Measurements from ENCODE around the gene ANKH. TPM values are rescaled to one million over a fixed set of nuclear protein-coding genes. Genes with fewer than 3 reads are reported as not detected.

The ANKH gene
- total and polyA plus RNA-seq, 4 donors: 9.3 to 57.1 (median 37.4) TPM

DNA sequence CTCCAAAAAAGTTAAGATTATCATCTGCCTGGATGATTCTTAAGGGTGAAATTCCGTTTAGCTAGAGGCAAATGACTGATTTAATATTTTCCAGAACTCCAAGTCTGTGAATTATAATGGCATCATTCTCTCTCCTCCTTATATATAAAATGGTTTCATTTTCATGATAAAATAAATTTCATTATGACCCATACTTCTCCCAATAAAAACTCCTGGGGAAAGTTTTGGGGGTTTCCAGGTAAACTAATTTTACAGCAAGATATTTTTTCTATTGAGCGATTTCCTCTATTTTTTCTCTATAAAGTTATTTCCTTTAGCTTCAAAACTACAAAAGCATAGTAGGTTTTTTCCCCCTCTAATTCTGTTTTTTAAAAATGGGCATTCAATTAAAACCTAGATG is 214.7 kb downstream of the ANKH start:
- Histone ChIP-seq H3K4me1 (ENCODE audit: control insufficient read depth in 4 of 4, insufficient read depth in 4 of 4, low read length in 3 of 4) (peaks cover 0 to 10% (median 2%) of the 10 kb centered on the region in 4 donors), H3K9ac (ENCODE audit: low read depth in 1 of 2, low read length in 2 of 2) (no peak overlapping the region), H3K9me3 (ENCODE audit: control insufficient read depth in 4 of 4, low read length in 3 of 4) (no peaks in the 10 kb centered on the region), H3K4me3 (ENCODE audit: low read depth in 1 of 3, low read length in 3 of 3) (no peak overlapping the region), H3K27me3 (ENCODE audit: control insufficient read depth in 4 of 4, insufficient read depth in 4 of 4, low read length in 3 of 4) (peaks cover 0 to 3% (median 0%) of the 10 kb centered on the region in 4 donors), H3K36me3 (ENCODE audit: control insufficient read depth in 4 of 4, insufficient read depth in 3 of 4, low read depth in 1 of 4, low read length in 3 of 4) (no peaks in the 10 kb centered on the region), H3K27ac (ENCODE audit: low read depth in 1 of 2, low read length in 2 of 2) (no peak overlapping the region)
- TF ChIP-seq TAF1 (conservative IDR thresholded peaks at IDR 0.05) (no peak), RXRA (IDR thresholded peaks at IDR 0.05) (no peak), HNF4A (conservative IDR thresholded peaks at IDR 0.05) (no peak), JUND (IDR thresholded peaks at IDR 0.05) (no peak), EGR1 (IDR thresholded peaks at IDR 0.05; ENCODE audit: low read depth in 2 of 2) (no peak), NR2F2 (IDR thresholded peaks at IDR 0.05) (no peak), FOXA2 (IDR thresholded peaks at IDR 0.05) (no peak)
- TF ChIP-seq, protein P1, sequence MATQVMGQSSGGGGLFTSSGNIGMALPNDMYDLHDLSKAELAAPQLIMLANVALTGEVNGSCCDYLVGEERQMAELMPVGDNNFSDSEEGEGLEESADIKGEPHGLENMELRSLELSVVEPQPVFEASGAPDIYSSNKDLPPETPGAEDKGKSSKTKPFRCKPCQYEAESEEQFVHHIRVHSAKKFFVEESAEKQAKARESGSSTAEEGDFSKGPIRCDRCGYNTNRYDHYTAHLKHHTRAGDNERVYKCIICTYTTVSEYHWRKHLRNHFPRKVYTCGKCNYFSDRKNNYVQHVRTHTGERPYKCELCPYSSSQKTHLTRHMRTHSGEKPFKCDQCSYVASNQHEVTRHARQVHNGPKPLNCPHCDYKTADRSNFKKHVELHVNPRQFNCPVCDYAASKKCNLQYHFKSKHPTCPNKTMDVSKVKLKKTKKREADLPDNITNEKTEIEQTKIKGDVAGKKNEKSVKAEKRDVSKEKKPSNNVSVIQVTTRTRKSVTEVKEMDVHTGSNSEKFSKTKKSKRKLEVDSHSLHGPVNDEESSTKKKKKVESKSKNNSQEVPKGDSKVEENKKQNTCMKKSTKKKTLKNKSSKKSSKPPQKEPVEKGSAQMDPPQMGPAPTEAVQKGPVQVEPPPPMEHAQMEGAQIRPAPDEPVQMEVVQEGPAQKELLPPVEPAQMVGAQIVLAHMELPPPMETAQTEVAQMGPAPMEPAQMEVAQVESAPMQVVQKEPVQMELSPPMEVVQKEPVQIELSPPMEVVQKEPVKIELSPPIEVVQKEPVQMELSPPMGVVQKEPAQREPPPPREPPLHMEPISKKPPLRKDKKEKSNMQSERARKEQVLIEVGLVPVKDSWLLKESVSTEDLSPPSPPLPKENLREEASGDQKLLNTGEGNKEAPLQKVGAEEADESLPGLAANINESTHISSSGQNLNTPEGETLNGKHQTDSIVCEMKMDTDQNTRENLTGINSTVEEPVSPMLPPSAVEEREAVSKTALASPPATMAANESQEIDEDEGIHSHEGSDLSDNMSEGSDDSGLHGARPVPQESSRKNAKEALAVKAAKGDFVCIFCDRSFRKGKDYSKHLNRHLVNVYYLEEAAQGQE (IDR thresholded peaks at IDR 0.05): no peak
- TF ChIP-seq, protein P2, sequence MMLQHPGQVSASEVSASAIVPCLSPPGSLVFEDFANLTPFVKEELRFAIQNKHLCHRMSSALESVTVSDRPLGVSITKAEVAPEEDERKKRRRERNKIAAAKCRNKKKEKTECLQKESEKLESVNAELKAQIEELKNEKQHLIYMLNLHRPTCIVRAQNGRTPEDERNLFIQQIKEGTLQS (IDR thresholded peaks at IDR 0.05): no peak
- TF ChIP-seq, protein P3, sequence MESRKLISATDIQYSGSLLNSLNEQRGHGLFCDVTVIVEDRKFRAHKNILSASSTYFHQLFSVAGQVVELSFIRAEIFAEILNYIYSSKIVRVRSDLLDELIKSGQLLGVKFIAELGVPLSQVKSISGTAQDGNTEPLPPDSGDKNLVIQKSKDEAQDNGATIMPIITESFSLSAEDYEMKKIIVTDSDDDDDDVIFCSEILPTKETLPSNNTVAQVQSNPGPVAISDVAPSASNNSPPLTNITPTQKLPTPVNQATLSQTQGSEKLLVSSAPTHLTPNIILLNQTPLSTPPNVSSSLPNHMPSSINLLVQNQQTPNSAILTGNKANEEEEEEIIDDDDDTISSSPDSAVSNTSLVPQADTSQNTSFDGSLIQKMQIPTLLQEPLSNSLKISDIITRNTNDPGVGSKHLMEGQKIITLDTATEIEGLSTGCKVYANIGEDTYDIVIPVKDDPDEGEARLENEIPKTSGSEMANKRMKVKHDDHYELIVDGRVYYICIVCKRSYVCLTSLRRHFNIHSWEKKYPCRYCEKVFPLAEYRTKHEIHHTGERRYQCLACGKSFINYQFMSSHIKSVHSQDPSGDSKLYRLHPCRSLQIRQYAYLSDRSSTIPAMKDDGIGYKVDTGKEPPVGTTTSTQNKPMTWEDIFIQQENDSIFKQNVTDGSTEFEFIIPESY (IDR thresholded peaks at IDR 0.05): no peak
- TF ChIP-seq, protein P4, sequence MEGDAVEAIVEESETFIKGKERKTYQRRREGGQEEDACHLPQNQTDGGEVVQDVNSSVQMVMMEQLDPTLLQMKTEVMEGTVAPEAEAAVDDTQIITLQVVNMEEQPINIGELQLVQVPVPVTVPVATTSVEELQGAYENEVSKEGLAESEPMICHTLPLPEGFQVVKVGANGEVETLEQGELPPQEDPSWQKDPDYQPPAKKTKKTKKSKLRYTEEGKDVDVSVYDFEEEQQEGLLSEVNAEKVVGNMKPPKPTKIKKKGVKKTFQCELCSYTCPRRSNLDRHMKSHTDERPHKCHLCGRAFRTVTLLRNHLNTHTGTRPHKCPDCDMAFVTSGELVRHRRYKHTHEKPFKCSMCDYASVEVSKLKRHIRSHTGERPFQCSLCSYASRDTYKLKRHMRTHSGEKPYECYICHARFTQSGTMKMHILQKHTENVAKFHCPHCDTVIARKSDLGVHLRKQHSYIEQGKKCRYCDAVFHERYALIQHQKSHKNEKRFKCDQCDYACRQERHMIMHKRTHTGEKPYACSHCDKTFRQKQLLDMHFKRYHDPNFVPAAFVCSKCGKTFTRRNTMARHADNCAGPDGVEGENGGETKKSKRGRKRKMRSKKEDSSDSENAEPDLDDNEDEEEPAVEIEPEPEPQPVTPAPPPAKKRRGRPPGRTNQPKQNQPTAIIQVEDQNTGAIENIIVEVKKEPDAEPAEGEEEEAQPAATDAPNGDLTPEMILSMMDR (IDR thresholded peaks at IDR 0.05; ENCODE audit: low read depth, low read length, missing input control): no peak
- DNase-seq (ENCODE audit: low spot score): no peak
- 67% methylated on average over 2 of the region's 2 CpGs for WGBS

DNA sequence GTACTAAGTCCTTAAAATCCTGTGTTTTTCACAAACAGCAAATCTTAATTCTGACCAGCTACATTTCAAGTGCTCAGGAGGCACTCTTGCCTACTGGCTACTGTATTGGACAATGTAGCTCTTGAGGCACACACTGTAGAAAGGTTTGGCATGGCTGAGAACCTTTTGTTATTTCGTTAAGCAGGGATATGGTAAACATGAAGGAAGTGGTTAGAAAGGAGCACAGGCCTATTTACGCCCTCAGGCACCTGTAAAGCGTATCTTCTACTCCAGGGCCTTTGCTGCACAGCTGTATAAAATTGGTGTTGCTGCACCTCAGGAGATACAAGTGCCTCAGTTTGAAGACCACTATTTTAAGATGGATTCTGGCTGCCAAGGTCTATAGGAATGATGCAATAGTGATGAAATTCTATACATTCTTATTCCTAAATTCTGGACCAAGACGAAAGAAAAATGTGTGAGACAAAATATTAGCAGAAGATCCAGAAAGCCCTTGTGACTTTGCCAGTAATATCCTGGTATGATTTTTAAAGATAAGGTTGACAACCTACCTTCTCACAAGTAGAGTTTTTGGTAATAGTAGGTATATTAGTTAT is 216.3 kb downstream of the ANKH start:
- Histone ChIP-seq H3K27ac (ENCODE audit: low read depth in 1 of 2, low read length in 2 of 2) (no peak overlapping the region), H3K9ac (ENCODE audit: low read depth in 1 of 2, low read length in 2 of 2) (no peak overlapping the region), H3K9me3 (ENCODE audit: control insufficient read depth in 4 of 4, low read length in 3 of 4) (no peaks in the 10 kb centered on the region), H3K4me3 (ENCODE audit: low read depth in 1 of 3, low read length in 3 of 3) (no peak overlapping the region), H3K36me3 (ENCODE audit: control insufficient read depth in 4 of 4, insufficient read depth in 3 of 4, low read depth in 1 of 4, low read length in 3 of 4) (no peaks in the 10 kb centered on the region), H3K27me3 (ENCODE audit: control insufficient read depth in 4 of 4, insufficient read depth in 4 of 4, low read length in 3 of 4) (peaks cover 0 to 3% (median 0%) of the 10 kb centered on the region in 4 donors), H3K4me1 (ENCODE audit: control insufficient read depth in 4 of 4, insufficient read depth in 4 of 4, low read length in 3 of 4) (peaks cover 0 to 5% (median 0%) of the 10 kb centered on the region in 4 donors)
- 62% methylated on average over 4 of the region's 4 CpGs for WGBS
- no peak for DNase-seq (ENCODE audit: low spot score)
- no peak for TF ChIP-seq YY1 (IDR thresholded peaks at IDR 0.05)
- no peak for TF ChIP-seq GABPA (IDR thresholded peaks at IDR 0.05 in 1 of 2, conservative IDR thresholded peaks at IDR 0.05 in 1 of 2)
- no peak for TF ChIP-seq NR2F2 (IDR thresholded peaks at IDR 0.05)
- TF ChIP-seq FOXA1 (IDR thresholded peaks at IDR 0.05): no peak
- TF ChIP-seq EGR1 (IDR thresholded peaks at IDR 0.05; ENCODE audit: low read depth in 2 of 2): no peak
- no peak for TF ChIP-seq HNF4G (IDR thresholded peaks at IDR 0.05)
- TF ChIP-seq, protein P1 (IDR thresholded peaks at IDR 0.05): no peak
- TF ChIP-seq RXRA (IDR thresholded peaks at IDR 0.05): no peak
- no peak for TF ChIP-seq SP1 (IDR thresholded peaks at IDR 0.05)
- TF ChIP-seq, protein P2 (IDR thresholded peaks at IDR 0.05): no peak
- TF ChIP-seq, protein P5, sequence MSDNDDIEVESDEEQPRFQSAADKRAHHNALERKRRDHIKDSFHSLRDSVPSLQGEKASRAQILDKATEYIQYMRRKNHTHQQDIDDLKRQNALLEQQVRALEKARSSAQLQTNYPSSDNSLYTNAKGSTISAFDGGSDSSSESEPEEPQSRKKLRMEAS (IDR thresholded peaks at IDR 0.05): no peak
- TF ChIP-seq RAD21 (IDR thresholded peaks at IDR 0.05): no peak
